ENCODE data around the gene NFATC3.

Gene NFATC3

GRCh38 chr16:68071518-68071901, 13.7 kb upstream of the NFATC3 start:
- TF ChIP-seq POLR2AphosphoS5 (IDR thresholded peaks at IDR 0.05; ENCODE audit: low read depth, low read length) = no peak
- no peak for TF ChIP-seq POLR2A (IDR thresholded peaks at IDR 0.05; ENCODE audit: low read depth, low read length)
- FAIRE-seq (no peak), DNase-seq (ENCODE audit: insufficient read length, low spot score) (no peak)

- TF ChIP-seq TAF1 (IDR thresholded peaks at IDR 0.05; ENCODE audit: low read depth, low read length) (no peak), POU2F2 (IDR thresholded peaks at IDR 0.05; ENCODE audit: low read depth, low read length) (no peak), POLR2A (IDR thresholded peaks at IDR 0.05; ENCODE audit: low read depth, low read length) (no peak), SPI1 (IDR thresholded peaks at IDR 0.05; ENCODE audit: low read depth, low read length) (no peak), PAX5 (IDR thresholded peaks at IDR 0.05; ENCODE audit: insufficient read depth, low read length, severe bottlenecking) (no peak), POLR2AphosphoS5 (IDR thresholded peaks at IDR 0.05; ENCODE audit: low read depth, low read length) (no peak)
- no peak for DNase-seq (ENCODE audit: insufficient read length, low spot score)
- FAIRE-seq = peak; percentile 71
These were observed 13.0 kb upstream of the NFATC3 start for GRCh38 chr16:68072038-68072695.

GRCh38 chr16:68073902-68074760, 11.0 kb upstream of the NFATC3 start:
- FAIRE-seq (no peak), DNase-seq (ENCODE audit: insufficient read length, low spot score) (no peak)
- TF ChIP-seq TAF1 (IDR thresholded peaks at IDR 0.05; ENCODE audit: low read depth, low read length) (no peak), POLR2AphosphoS5 (IDR thresholded peaks at IDR 0.05; ENCODE audit: low read depth, low read length) (no peak), SPI1 (IDR thresholded peaks at IDR 0.05; ENCODE audit: low read depth, low read length) (no peak), POU2F2 (IDR thresholded peaks at IDR 0.05; ENCODE audit: low read depth, low read length) (no peak), POLR2A (IDR thresholded peaks at IDR 0.05; ENCODE audit: low read depth, low read length) (no peak), PAX5 (IDR thresholded peaks at IDR 0.05; ENCODE audit: insufficient read depth, low read length, severe bottlenecking) (no peak)

- FAIRE-seq (peak; percentile 100), DNase-seq (ENCODE audit: insufficient read length, low spot score) (peak; percentile 62)
- TF ChIP-seq POLR2A (IDR thresholded peaks at IDR 0.05; ENCODE audit: low read depth, low read length) (no peak), POLR2AphosphoS5 (IDR thresholded peaks at IDR 0.05; ENCODE audit: low read depth, low read length) (no peak; the same call in 1 of the 2 replicates), TAF1 (IDR thresholded peaks at IDR 0.05; ENCODE audit: low read depth, low read length) (no peak), SPI1 (IDR thresholded peaks at IDR 0.05; ENCODE audit: low read depth, low read length) (peak; percentile 80), PAX5 (IDR thresholded peaks at IDR 0.05; ENCODE audit: insufficient read depth, low read length, severe bottlenecking) (peak; percentile 97), POU2F2 (IDR thresholded peaks at IDR 0.05; ENCODE audit: low read depth, low read length) (peak; percentile 79; the same call in 1 of the 2 replicates)
These were observed 10.2 kb upstream of the NFATC3 start for GRCh38 chr16:68074850-68075555.

- no peak for TF ChIP-seq PAX5 (IDR thresholded peaks at IDR 0.05; ENCODE audit: insufficient read depth, low read length, severe bottlenecking)
- no peak for TF ChIP-seq POU2F2 (IDR thresholded peaks at IDR 0.05; ENCODE audit: low read depth, low read length)
- no peak for TF ChIP-seq POLR2A (IDR thresholded peaks at IDR 0.05; ENCODE audit: low read depth, low read length)
- no peak for TF ChIP-seq SPI1 (IDR thresholded peaks at IDR 0.05; ENCODE audit: low read depth, low read length)
- TF ChIP-seq TAF1 (IDR thresholded peaks at IDR 0.05; ENCODE audit: low read depth, low read length) = no peak
- FAIRE-seq (no peak), DNase-seq (ENCODE audit: insufficient read length, low spot score) (no peak)
These were observed 9.2 kb upstream of the NFATC3 start for GRCh38 chr16:68075980-68076379.

- DNase-seq (ENCODE audit: insufficient read length, low spot score) (no peak), FAIRE-seq (no peak)
- TF ChIP-seq POLR2A (IDR thresholded peaks at IDR 0.05; ENCODE audit: low read depth, low read length) (no peak), POLR2AphosphoS5 (IDR thresholded peaks at IDR 0.05; ENCODE audit: low read depth, low read length) (no peak), SPI1 (IDR thresholded peaks at IDR 0.05; ENCODE audit: low read depth, low read length) (no peak), POU2F2 (IDR thresholded peaks at IDR 0.05; ENCODE audit: low read depth, low read length) (no peak), PAX5 (IDR thresholded peaks at IDR 0.05; ENCODE audit: insufficient read depth, low read length, severe bottlenecking) (no peak), TAF1 (IDR thresholded peaks at IDR 0.05; ENCODE audit: low read depth, low read length) (no peak)
These were observed 8.6 kb upstream of the NFATC3 start for GRCh38 chr16:68076560-68076959.

- TF ChIP-seq POLR2A (IDR thresholded peaks at IDR 0.05; ENCODE audit: low read depth, low read length) (no peak), POU2F2 (IDR thresholded peaks at IDR 0.05; ENCODE audit: low read depth, low read length) (no peak), TAF1 (IDR thresholded peaks at IDR 0.05; ENCODE audit: low read depth, low read length) (no peak), PAX5 (IDR thresholded peaks at IDR 0.05; ENCODE audit: insufficient read depth, low read length, severe bottlenecking) (no peak), POLR2AphosphoS5 (IDR thresholded peaks at IDR 0.05; ENCODE audit: low read depth, low read length) (no peak), SPI1 (IDR thresholded peaks at IDR 0.05; ENCODE audit: low read depth, low read length) (no peak)
These were observed 7.1 kb upstream of the NFATC3 start for GRCh38 chr16:68077866-68078700.

GRCh38 chr16:68078701-68079375, 6.3 kb upstream of the NFATC3 start:
- no peak for DNase-seq (ENCODE audit: insufficient read length, low spot score)
- TF ChIP-seq PAX5 (IDR thresholded peaks at IDR 0.05; ENCODE audit: insufficient read depth, low read length, severe bottlenecking) (no peak), POLR2A (IDR thresholded peaks at IDR 0.05; ENCODE audit: low read depth, low read length) (no peak), POU2F2 (IDR thresholded peaks at IDR 0.05; ENCODE audit: low read depth, low read length) (no peak), TAF1 (IDR thresholded peaks at IDR 0.05; ENCODE audit: low read depth, low read length) (no peak), POLR2AphosphoS5 (IDR thresholded peaks at IDR 0.05; ENCODE audit: low read depth, low read length) (no peak), SPI1 (IDR thresholded peaks at IDR 0.05; ENCODE audit: low read depth, low read length) (no peak)
- no peak for FAIRE-seq

More at GRCh38 chr16:68077866-68078700, 7.1 kb upstream of the NFATC3 start:
- no peak for DNase-seq (ENCODE audit: insufficient read length, low spot score)
- FAIRE-seq = no peak

Measured in GM12891 (cell line).